Astrocyte of the spinal cord (primary cell): ENCODE data around the gene SH3D21.

ENCODE experiments used
- DNase-seq: peaks from one replicate; pipeline ENCODE4 v3.0.0; 2011; ENCODE audit warnings: low read depth, low spot score
- H3K4me3 ChIP-seq: 2 replicates; pipeline ENCODE4 v1.5.1; 2011; ENCODE audit warnings: low read depth, mild to moderate bottlenecking, low read length, moderate library complexity
- in situ Hi-C: cut with HindIII; loops from 2 replicates; pipeline ENCODE4 v1.10.0; 2017; ENCODE audit warnings: low sequenced_read_pairs
- TF ChIP-seq, protein P1 (sequence below): IDR thresholded peaks from 2 replicates; pipeline ENCODE4 v1.5.1; 2012; ENCODE audit warnings: low read depth, mild to moderate bottlenecking, low read length, inconsistent platforms

The SH3D21 gene

DNA sequence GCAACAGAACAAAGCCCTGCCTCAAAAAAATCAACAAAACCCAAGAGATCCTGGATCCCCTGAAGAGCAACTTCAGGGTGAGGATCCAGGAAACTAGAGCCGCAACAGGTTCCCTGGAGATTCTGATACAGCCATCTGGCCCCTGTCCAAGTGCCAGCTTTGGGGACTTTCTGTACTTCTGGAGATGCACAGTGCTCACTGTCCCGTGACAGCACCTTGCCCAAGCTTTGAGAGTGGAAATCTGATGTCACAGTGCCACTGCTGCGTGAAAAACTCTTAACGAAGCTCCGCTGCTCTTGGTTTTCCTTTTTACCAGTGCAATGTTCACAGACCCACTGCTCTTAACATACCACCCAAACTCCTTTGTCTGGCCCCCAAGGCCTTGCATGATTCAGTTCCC is 53.2 kb downstream of the SH3D21 start:
- H3K4me3 ChIP-seq = no peak overlapping the region
- DNase-seq = no peak
- TF ChIP-seq, protein P1, sequence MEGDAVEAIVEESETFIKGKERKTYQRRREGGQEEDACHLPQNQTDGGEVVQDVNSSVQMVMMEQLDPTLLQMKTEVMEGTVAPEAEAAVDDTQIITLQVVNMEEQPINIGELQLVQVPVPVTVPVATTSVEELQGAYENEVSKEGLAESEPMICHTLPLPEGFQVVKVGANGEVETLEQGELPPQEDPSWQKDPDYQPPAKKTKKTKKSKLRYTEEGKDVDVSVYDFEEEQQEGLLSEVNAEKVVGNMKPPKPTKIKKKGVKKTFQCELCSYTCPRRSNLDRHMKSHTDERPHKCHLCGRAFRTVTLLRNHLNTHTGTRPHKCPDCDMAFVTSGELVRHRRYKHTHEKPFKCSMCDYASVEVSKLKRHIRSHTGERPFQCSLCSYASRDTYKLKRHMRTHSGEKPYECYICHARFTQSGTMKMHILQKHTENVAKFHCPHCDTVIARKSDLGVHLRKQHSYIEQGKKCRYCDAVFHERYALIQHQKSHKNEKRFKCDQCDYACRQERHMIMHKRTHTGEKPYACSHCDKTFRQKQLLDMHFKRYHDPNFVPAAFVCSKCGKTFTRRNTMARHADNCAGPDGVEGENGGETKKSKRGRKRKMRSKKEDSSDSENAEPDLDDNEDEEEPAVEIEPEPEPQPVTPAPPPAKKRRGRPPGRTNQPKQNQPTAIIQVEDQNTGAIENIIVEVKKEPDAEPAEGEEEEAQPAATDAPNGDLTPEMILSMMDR = no peak
- in situ Hi-C loops = no loop called here

DNA sequence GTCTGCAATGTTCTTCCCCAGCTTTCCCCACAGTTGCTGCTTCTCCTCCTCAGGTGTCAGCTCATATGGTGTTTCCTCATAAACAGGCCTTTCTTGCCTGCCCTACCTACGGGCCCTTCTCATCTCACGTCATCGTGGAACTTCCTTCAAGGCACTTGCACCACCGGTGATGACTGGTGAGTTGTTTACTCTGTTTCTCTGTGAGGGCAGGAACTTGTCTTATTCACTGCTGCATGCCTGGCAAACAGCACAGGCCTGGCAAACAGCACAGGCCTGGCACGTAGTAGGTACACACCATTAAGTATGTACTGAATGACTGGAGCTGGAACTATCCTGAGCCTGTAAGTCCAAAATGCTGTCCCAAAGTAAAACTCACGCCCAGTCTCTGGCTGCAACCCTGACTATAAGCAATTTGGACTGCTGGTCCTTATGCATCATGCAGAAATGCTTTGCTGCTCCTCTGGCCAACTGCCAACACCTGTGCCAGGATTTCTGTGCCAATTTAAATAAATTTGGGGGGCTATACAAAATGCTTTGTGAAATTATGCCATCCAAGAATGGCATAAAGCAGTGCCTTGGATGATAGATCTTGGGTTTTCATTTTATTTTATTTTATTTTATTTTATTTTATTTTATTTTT is 53.9 kb downstream of the SH3D21 start:
- no peak overlapping the region for H3K4me3 ChIP-seq
- no peak for DNase-seq
- TF ChIP-seq, protein P1 = no peak
- in situ Hi-C loops = no loop called here

DNA sequence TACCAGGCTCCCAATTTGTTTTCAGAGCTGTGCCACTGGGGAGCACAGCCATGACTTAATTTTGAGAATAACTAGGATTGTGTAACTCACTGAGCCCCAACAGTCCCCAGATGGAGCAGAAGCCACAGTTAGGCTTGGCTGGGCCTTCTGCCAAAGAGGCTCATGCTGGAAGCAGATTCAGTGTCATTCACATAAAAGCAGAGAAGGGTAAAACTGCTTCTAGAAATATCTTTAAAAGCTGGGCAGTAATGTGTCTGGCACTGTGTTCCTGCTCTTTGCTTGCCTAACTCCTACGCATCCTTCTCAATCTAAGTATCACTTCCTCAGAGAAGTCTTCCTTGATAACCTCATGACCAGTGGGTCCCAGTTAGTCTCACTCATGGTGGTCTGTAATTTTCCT is 59.2 kb downstream of the SH3D21 start:
- DNase-seq = no peak
- in situ Hi-C loops = no loop called here
- no peak overlapping the region for H3K4me3 ChIP-seq
- TF ChIP-seq, protein P1 = no peak

DNA sequence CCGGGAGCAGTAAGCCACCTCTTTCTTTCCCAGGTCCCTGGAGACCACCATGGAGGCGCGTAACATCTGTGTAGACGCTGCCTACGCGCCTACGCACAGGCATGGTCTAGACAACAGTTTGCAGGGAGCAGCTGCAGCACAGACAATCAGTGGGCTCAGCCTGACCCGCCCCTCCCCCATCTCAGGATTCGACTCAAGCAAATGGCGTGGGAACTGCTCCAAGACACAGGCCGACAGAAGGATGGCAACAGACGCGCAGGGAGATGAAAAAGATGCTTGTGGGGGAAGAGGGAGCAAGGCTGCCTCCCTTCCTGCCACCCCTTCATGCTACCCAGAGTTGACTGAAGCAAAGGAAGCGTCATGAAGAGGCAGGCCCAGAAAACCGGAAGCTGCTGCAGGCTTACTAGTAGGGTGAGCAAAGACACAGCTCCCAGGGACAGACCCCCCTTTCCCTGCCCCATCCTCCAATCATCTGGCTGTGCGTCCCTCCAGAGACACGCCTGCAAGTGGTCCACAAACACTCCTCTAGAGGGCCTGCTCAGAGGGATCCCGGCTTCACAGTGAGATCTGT is 60.0 kb downstream of the SH3D21 start:
- TF ChIP-seq, protein P1 = peak; percentile 22
- DNase-seq = no peak
- in situ Hi-C loops = no loop called here
- H3K4me3 ChIP-seq = no peak overlapping the region

DNA sequence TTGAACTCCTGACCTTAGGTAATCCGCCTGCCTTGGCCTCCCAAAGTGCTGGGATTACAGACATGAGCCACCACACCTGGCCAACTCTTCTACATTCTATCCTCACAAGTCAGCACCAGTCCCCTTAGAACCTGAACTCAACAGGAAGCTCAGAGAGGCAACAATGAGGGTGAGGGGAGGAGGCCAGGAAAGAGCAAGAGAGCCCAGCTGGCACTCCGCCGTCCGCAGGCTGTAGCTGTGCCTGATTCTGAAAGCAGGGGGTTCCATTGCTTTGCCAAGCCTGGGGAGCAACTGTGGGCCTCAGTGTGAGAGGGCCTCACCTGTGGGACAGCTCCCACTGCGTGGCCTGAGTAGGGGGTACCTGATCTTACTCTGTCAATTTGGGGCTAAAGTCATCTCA is 60.9 kb downstream of the SH3D21 start:
- no peak overlapping the region for H3K4me3 ChIP-seq
- in situ Hi-C loops = no loop called here
- no peak for DNase-seq
- TF ChIP-seq, protein P1 = no peak

DNA sequence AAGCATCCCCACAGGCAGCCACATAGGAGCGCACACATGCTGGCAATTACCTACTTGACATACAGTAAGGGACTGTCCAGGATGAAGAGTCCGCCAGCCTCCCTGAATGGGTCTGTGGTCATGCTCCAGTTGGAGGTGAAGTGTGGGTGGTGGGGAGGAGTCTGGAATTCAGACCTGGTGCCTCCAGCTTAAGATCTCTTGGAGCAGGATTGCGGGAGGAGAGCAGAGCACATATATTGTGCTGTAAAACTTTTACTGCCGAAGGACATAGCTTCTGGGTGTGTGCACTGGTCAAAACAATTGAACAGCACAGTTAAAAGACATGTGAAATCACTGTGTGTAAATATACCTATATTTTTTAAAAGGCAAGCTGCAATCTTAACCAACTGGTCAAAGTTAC is 61.6 kb downstream of the SH3D21 start:
- DNase-seq = no peak
- TF ChIP-seq, protein P1 = no peak
- no peak overlapping the region for H3K4me3 ChIP-seq
- in situ Hi-C loops = no loop called here
